Natural killer cell (primary cell): ENCODE results near the gene AUTS2. TPM values are rescaled to one million over a fixed set of nuclear protein-coding genes. Genes with fewer than 3 reads are reported as not detected.
A peak's percentile ranks its signal among the peaks of the same experiment; 100 is the strongest.

ENCODE experiments used
- ATAC-seq, 3 donors: fragments of 150-1000 bp in 2 of 3; fragments of 200-7000 bp in 1 of 3; cut with Tn5 transposase; 1 replicate in 1 of 3; 2 replicates in 2 of 3; pipeline ENCODE4 v1.10.0; 2021; ENCODE audit warnings: mild to moderate bottlenecking in 2 of 3, moderate library complexity in 2 of 3
- DNase-seq, 2 donors: peaks; one replicate each; pipeline versions ENCODE4 v3.0.0 to v3.0.0-alpha.2; 2013 to 2021; ENCODE audit warnings: mixed read lengths in 1 of 2
- H3K27ac ChIP-seq: one replicate; pipeline ENCODE4 v1.5.1; 2013; ENCODE audit warnings: mild to moderate bottlenecking, low read length
- H3K27me3 ChIP-seq: one replicate; pipeline ENCODE4 v1.6.1; 2013; ENCODE audit warnings: low read length; ENCODE audit not compliant: control insufficient read depth, insufficient read depth
- H3K36me3 ChIP-seq: one replicate; pipeline ENCODE4 v1.6.1; 2013; ENCODE audit warnings: low read length; ENCODE audit not compliant: control insufficient read depth, insufficient read depth
- H3K4me1 ChIP-seq: one replicate; pipeline ENCODE4 v1.6.1; 2013; ENCODE audit warnings: low read length; ENCODE audit not compliant: control insufficient read depth, insufficient read depth
- H3K4me3 ChIP-seq: one replicate; pipeline ENCODE4 v1.5.1; 2013; ENCODE audit warnings: low read length
- H3K9me3 ChIP-seq: one replicate; pipeline ENCODE4 v1.6.1; 2013; ENCODE audit warnings: low read length; ENCODE audit not compliant: control insufficient read depth, insufficient read depth
- H3K27ac Mint-ChIP-seq, 2 donors: one replicate each; pipeline ENCODE4 v1.8.0; 2022; ENCODE audit warnings: mild to moderate bottlenecking in 2 of 2, mixed read lengths in 2 of 2, moderate library complexity in 1 of 2
- H3K27me3 Mint-ChIP-seq, 2 donors: one replicate each; pipeline ENCODE4 v1.8.0; 2022; ENCODE audit warnings: low read depth in 2 of 2, mixed read lengths in 2 of 2
- H3K36me3 Mint-ChIP-seq: one replicate; pipeline ENCODE4 v1.8.0; 2022; ENCODE audit warnings: mixed read lengths
- H3K4me1 Mint-ChIP-seq, 2 donors: one replicate each; pipeline ENCODE4 v1.8.0; 2022; ENCODE audit warnings: mixed read lengths in 2 of 2
- H3K4me3 Mint-ChIP-seq: one replicate; pipeline ENCODE4 v1.8.0; 2022; ENCODE audit warnings: mild to moderate bottlenecking, moderate library complexity, mixed read lengths
- H3K9me3 Mint-ChIP-seq, 2 donors: one replicate each; pipeline ENCODE4 v1.8.0; 2022; ENCODE audit warnings: mixed read lengths in 2 of 2
- WGBS: methylation state at CpG from one replicate; pipeline ENCODE4 v1.1.7; 2013; ENCODE audit warnings: missing lambda C conversion rate; ENCODE audit not compliant: insufficient coverage; 5-methylcytosine and 5-hydroxymethylcytosine counted together
- intact Hi-C: fragments of 100-400 bp; cut with micrococcal nuclease; formaldehyde crosslinking; loops from one replicate; pipeline ENCODE4 v1.14.2; 2022
- total RNA-seq, 4 donors: library from RNA; stranded (reverse); fragments of 120-200 nt in 1 of 4; gene quantifications; one replicate each; pipeline versions ENCODE4 v1.2.3 to v1.2.4, GENCODE V29; 2013 to 2022
- TF ChIP-seq, protein P1 (sequence below): fragments of 200-600 bp; IDR thresholded peaks from one replicate; pipeline ENCODE4 v1.8.0; 2022; ENCODE audit warnings: antibody characterized with exemption

The AUTS2 gene
- total RNA-seq, 3 donors from 2014 or later (not counting 1 experiment from before 2014, with no cell fraction given): 147 to 197 (median 155) TPM

DNA sequence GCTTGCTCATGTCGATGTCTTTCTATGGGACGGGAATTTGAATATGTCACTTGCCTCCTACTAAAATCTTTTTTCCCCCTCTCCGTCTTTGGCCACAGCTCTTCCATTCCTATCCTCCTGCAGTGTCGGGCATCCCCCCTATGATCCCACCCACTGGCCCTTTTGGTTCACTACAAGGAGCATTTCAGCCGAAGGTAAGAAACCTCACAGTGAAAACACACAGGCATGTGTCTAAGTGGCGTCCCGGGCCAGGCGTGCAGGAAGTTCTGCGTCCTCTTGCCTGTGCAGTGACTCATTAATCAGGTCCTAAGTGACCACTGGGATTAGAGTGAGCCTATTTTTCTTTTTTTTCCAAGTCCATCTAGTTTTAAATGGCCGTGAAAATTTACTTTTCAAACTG, 1173.2 kb downstream of the AUTS2 start:
- TF ChIP-seq, protein P1, sequence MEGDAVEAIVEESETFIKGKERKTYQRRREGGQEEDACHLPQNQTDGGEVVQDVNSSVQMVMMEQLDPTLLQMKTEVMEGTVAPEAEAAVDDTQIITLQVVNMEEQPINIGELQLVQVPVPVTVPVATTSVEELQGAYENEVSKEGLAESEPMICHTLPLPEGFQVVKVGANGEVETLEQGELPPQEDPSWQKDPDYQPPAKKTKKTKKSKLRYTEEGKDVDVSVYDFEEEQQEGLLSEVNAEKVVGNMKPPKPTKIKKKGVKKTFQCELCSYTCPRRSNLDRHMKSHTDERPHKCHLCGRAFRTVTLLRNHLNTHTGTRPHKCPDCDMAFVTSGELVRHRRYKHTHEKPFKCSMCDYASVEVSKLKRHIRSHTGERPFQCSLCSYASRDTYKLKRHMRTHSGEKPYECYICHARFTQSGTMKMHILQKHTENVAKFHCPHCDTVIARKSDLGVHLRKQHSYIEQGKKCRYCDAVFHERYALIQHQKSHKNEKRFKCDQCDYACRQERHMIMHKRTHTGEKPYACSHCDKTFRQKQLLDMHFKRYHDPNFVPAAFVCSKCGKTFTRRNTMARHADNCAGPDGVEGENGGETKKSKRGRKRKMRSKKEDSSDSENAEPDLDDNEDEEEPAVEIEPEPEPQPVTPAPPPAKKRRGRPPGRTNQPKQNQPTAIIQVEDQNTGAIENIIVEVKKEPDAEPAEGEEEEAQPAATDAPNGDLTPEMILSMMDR: no peak
- WGBS: 96% methylated on average over 10 of the region's 10 CpGs
- no peak overlapping the region for H3K27ac ChIP-seq
- no peak overlapping the region for H3K27ac Mint-ChIP-seq
- peaks cover 72% of the 10 kb centered on the region for H3K36me3 ChIP-seq
- H3K9me3 ChIP-seq: no peaks in the 10 kb centered on the region
- DNase-seq: no peak
- H3K4me3 ChIP-seq: no peak overlapping the region
- peaks cover 8 to 19% of the 10 kb centered on the region in 2 donors for H3K4me1 Mint-ChIP-seq
- intact Hi-C loops: no loop called here
- no peak for ATAC-seq
- no peaks in the 10 kb centered on the region for H3K4me1 ChIP-seq
- H3K27me3 ChIP-seq: no peaks in the 10 kb centered on the region
- no peak overlapping the region for H3K4me3 Mint-ChIP-seq
- peaks cover 19% of the 10 kb centered on the region for H3K36me3 Mint-ChIP-seq
- H3K27me3 Mint-ChIP-seq: no peaks in the 10 kb centered on the region
- no peaks in the 10 kb centered on the region for H3K9me3 Mint-ChIP-seq

DNA sequence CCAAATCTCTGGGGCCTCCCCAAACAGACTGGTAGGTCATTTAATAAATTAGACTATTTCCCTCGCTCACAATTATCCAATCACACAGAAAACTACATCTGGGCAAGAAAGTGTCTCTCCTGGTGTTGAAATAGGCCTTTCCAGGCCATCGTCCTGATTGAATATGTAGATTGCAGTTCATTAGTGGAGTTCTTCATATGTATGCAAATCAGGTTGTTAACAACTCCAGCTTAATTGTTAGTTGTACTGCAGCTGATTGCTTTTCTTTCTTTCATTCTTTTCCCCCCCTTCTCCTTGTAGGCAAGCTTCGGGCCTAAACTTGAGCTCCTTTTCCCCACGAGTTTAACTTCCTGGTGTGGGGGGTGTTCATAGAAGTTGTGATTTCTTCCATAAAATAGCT, 1174.6 kb downstream of the AUTS2 start:
- Histone ChIP-seq H3K36me3 (peaks cover 72% of the 10 kb centered on the region), H3K4me1 (no peaks in the 10 kb centered on the region), H3K27ac (no peak overlapping the region), H3K4me3 (no peak overlapping the region), H3K27me3 (no peaks in the 10 kb centered on the region), H3K9me3 (no peaks in the 10 kb centered on the region)
- intact Hi-C loops: no loop called here
- Mint-ChIP-seq H3K36me3 (peaks cover 20% of the 10 kb centered on the region), H3K27ac (no peak overlapping the region), H3K4me1 (peaks cover 11 to 20% of the 10 kb centered on the region in 2 donors), H3K9me3 (no peaks in the 10 kb centered on the region), H3K4me3 (no peak overlapping the region), H3K27me3 (no peaks in the 10 kb centered on the region)
- TF ChIP-seq, protein P1: no peak
- no peak for DNase-seq
- WGBS: 100% methylated on average over 1 of the region's 4 CpGs
- ATAC-seq: no peak

DNA sequence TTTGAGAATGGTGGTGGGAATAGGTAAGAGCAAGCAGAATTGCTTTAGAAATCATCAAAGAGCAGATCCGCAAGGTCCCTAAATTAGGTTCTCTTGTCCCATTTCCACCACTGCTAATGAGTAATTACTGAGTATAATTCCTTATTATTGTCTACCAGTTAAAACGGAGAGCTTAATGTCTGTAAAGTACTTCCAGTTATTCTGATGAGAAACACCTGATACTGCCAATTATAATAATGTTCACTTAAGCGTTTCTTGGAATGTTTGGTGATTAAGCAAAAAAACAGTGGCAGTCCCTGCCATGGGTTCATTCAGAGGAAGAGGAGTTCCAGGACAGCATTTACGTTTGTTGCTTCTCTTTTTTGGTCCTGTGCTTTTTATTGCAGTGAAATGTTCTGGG, 1175.1 kb downstream of the AUTS2 start:
- no peak overlapping the region for H3K27ac ChIP-seq
- H3K27ac Mint-ChIP-seq: no peak overlapping the region
- H3K36me3 Mint-ChIP-seq: peaks cover 20% of the 10 kb centered on the region
- TF ChIP-seq, protein P1: no peak
- 96% methylated on average over 3 of the region's 4 CpGs for WGBS
- intact Hi-C loops: no loop called here
- H3K9me3 ChIP-seq: no peaks in the 10 kb centered on the region
- H3K36me3 ChIP-seq: peaks cover 72% of the 10 kb centered on the region
- DNase-seq (no peak), ATAC-seq (no peak)
- no peak overlapping the region for H3K4me3 ChIP-seq
- H3K27me3 ChIP-seq: no peaks in the 10 kb centered on the region
- H3K4me1 ChIP-seq: no peaks in the 10 kb centered on the region
- H3K27me3 Mint-ChIP-seq: no peaks in the 10 kb centered on the region
- H3K4me1 Mint-ChIP-seq: peaks cover 11 to 20% of the 10 kb centered on the region in 2 donors
- no peaks in the 10 kb centered on the region for H3K9me3 Mint-ChIP-seq
- no peak overlapping the region for H3K4me3 Mint-ChIP-seq

DNA sequence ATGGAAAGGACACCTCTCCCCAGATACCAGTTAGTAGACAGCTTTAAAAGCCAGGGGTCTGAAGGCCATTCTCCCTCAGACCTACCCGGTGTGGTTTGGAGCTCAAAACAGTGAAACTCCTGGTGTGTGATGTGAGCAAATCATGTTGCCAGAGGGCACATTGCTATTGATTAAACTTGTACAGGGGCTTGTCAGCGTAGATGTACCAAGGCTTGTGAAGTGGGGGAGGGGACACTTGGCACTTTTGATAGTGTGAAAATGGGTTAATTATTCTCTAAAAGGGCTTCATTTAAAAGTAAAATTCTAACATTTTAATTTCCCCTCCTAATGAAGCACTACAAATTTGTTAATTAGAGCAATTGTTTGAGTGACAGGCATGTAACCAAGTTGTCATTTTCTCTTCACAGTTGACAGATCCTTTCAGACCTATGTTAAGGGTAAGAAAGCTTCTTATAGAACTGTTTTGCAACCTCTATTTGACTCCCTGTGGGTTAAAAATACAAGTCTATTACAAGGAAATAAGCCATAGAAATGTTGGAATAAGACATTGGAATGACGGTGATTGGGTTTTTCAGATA, 1176.8 kb downstream of the AUTS2 start:
- DNase-seq: no peak
- intact Hi-C loops: no loop called here
- TF ChIP-seq, protein P1: no peak
- Mint-ChIP-seq H3K9me3 (no peaks in the 10 kb centered on the region), H3K27me3 (no peaks in the 10 kb centered on the region), H3K4me3 (no peak overlapping the region), H3K4me1 (peaks cover 11 to 20% of the 10 kb centered on the region in 2 donors), H3K36me3 (peaks cover 20% of the 10 kb centered on the region), H3K27ac (peak overlapping the region; percentile 17 to 77)
- Histone ChIP-seq H3K27ac (no peak overlapping the region), H3K4me1 (no peaks in the 10 kb centered on the region), H3K27me3 (no peaks in the 10 kb centered on the region), H3K4me3 (no peak overlapping the region), H3K9me3 (no peaks in the 10 kb centered on the region), H3K36me3 (peaks cover 72% of the 10 kb centered on the region)
- WGBS: 95% methylated on average over 3 of the region's 3 CpGs
- ATAC-seq: no peak
